SW 1271 (cell line): ENCODE data around the gene FAM133A.

ENCODE experiments used
- DNase-seq, 2 experiments: peaks; one replicate each; lab custom pipeline; 2025; lab: John Stamatoyannopoulos, UW

The FAM133A gene

DNA sequence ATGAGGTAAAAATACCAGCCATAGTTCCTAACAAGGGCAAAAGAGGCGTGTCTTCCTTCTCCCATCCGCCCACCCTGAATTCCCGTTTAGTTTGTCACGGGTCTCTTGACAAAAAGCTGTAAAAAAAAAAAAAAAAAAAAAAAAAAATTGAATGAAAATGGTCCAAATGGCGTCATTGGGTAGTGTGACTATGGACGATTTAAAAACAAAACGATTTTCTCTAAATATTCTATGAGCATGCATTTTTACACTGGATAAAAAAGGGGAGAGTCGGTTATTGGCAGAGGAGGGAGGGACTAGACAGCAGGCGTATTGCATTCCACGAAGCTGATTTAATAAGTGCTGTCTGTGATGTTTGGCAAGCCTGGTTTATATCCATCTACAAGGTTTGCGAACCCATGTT is at the start of gene FAM133A:
Gene FAM133A (plus strand): TSS at position 338 of the 403 bp plus-strand sequence. CDS start 35,214 bp downstream, outside the sequence.
- no peak for DNase-seq

DNA sequence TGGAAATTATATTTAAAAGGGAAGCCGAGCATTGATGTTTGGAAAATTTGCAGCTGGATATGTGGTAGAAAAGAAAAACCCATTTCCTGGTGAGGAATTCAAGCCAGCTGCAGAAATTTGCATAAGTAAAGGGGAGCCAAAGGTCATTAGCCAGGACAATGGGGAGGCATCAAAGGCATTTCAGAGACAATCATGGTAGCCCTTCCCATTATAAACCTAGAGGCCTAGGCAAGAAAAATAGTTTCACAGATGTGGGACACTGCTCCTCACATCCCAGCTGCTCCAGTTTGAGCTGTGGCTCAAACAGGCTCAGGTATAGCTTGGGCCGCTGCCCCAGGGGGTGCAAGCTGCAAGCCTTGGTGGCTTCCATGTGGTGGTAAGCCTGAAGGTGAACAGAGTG is 36.4 kb upstream of the FAM133A start:
- no peak for DNase-seq

DNA sequence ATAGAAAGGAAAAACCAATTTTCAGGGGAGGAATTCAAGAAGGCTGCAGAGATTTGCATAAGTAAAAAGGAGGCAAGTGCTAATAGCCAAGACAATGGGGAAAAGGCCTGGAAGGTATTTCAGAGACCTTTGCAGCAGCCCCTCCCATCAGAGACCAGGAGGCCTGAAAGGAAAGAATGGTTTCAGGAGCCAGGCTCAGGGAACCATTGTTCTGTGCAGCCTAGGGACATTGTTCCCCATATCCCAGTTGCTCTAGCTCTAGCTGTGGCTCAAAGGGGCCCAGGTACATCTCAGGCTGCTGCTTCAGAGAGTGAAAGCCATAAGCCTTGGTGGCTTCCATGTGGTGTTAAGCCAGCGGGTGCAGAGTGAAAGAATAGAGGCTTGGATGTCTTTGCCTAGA is 24.6 kb upstream of the FAM133A start:
- no peak for DNase-seq

- no peak for DNase-seq
Observed at GRCh38 chrX:93660575-93660974, 13.4 kb upstream of the FAM133A start.

GRCh38 chrX:93673056-93673868 is 744 bp upstream of the FAM133A start, which contains the start of gene NAP1L3:
Gene NAP1L3, minus strand, starts transcription at chrX:93673578. Its CDS starts 274 bp downstream, at chrX:93673304.
- DNase-seq, result no peak

- no peak for DNase-seq
Observed at GRCh38 chrX:93695981-93696380, 22.0 kb downstream of the FAM133A start.

GRCh38 chrX:93703701-93704100 is 29.7 kb downstream of the FAM133A start:
- no peak for DNase-seq

GRCh38 chrX:93711076-93711475 is 37.1 kb downstream of the FAM133A start:
- no peak for DNase-seq

- no peak for DNase-seq
Observed at GRCh38 chrX:93741811-93742210, 67.8 kb downstream of the FAM133A start.

- no peak for DNase-seq
Observed at GRCh38 chrX:93760163-93760562, 86.2 kb downstream of the FAM133A start.
